Liver (tissue), 9 donors: ENCODE results near the gene PDE4D. TPM values are rescaled to one million over a fixed set of nuclear protein-coding genes. Genes with fewer than 3 reads are reported as not detected.

Source experiments
- DNase-seq: peaks from one replicate; pipeline ENCODE4 v3.0.0-alpha.2; 2017; ENCODE audit warnings: low spot score
- H3K27ac ChIP-seq, 2 donors: one replicate each; pipeline ENCODE4 v1.7.0; 2013; ENCODE audit warnings: inconsistent platforms in 2 of 2, low read length in 2 of 2, control low read depth in 1 of 2, low read depth in 1 of 2, mild to moderate bottlenecking in 1 of 2
- H3K27me3 ChIP-seq, 4 donors: one replicate each; pipeline versions ENCODE4 v1.6.1 to v1.7.0; 2013; ENCODE audit warnings: low read length in 3 of 4, inconsistent platforms in 1 of 4, mild to moderate bottlenecking in 1 of 4, moderate library complexity in 1 of 4; ENCODE audit not compliant: control insufficient read depth in 4 of 4, insufficient read depth in 4 of 4
- H3K36me3 ChIP-seq, 4 donors: one replicate each; pipeline versions ENCODE4 v1.6.1 to v1.7.0; 2013; ENCODE audit warnings: low read length in 3 of 4, mild to moderate bottlenecking in 3 of 4, low read depth in 1 of 4, moderate library complexity in 1 of 4; ENCODE audit not compliant: control insufficient read depth in 4 of 4, insufficient read depth in 3 of 4
- H3K4me1 ChIP-seq, 4 donors: one replicate each; pipeline versions ENCODE4 v1.6.1 to v1.7.0; 2013; ENCODE audit warnings: low read length in 3 of 4, mild to moderate bottlenecking in 3 of 4, moderate library complexity in 1 of 4; ENCODE audit not compliant: control insufficient read depth in 4 of 4, insufficient read depth in 4 of 4
- H3K4me3 ChIP-seq, 3 donors: one replicate each; pipeline versions ENCODE4 v1.6.1 to v1.7.0; 2013; ENCODE audit warnings: low read length in 3 of 3, control low read depth in 1 of 3, low read depth in 1 of 3, mild to moderate bottlenecking in 1 of 3
- H3K9ac ChIP-seq, 2 donors: one replicate each; pipeline ENCODE4 v1.7.0; 2013; ENCODE audit warnings: low read length in 2 of 2, mild to moderate bottlenecking in 2 of 2, moderate library complexity in 2 of 2, control low read depth in 1 of 2, low read depth in 1 of 2
- H3K9me3 ChIP-seq, 4 donors: one replicate each; pipeline versions ENCODE4 v1.6.1 to v1.7.0; 2013; ENCODE audit warnings: low read length in 3 of 4; ENCODE audit not compliant: control insufficient read depth in 4 of 4
- EGR1 ChIP-seq, 2 donors: IDR thresholded peaks; 2 replicates each; pipeline ENCODE4 v1.6.1; 2016 to 2018; ENCODE audit warnings: antibody characterized with exemption in 2 of 2, low read depth in 2 of 2
- FOXA1 ChIP-seq: IDR thresholded peaks from 2 replicates; pipeline ENCODE4 v1.6.1; 2016; ENCODE audit warnings: antibody characterized with exemption
- FOXA2 ChIP-seq: IDR thresholded peaks from 2 replicates; pipeline ENCODE4 v1.6.1; 2016; ENCODE audit warnings: antibody characterized with exemption
- GABPA ChIP-seq, 2 donors: IDR thresholded peaks in 1 of 2; conservative IDR thresholded peaks in 1 of 2; 2 replicates each; pipeline ENCODE4 v1.6.1; 2016; ENCODE audit warnings: antibody characterized with exemption in 2 of 2, mild to moderate bottlenecking in 1 of 2, moderate library complexity in 1 of 2
- HNF4A ChIP-seq, 2 donors: conservative IDR thresholded peaks; 2 replicates each; pipeline ENCODE4 v1.6.1; 2016; ENCODE audit warnings: antibody characterized with exemption in 2 of 2, mild to moderate bottlenecking in 2 of 2
- HNF4G ChIP-seq: IDR thresholded peaks from 2 replicates; pipeline ENCODE4 v1.6.1; 2016; ENCODE audit warnings: antibody characterized with exemption
- JUND ChIP-seq, 2 donors: IDR thresholded peaks; 2 replicates each; pipeline ENCODE4 v1.6.1; 2016; ENCODE audit warnings: antibody characterized with exemption in 2 of 2
- NR2F2 ChIP-seq: IDR thresholded peaks from 2 replicates; pipeline ENCODE4 v1.6.1; 2016; ENCODE audit warnings: antibody characterized with exemption
- RAD21 ChIP-seq, 2 donors: IDR thresholded peaks; 2 replicates each; pipeline ENCODE4 v1.6.1; 2016; ENCODE audit warnings: antibody characterized with exemption in 2 of 2, mild to moderate bottlenecking in 2 of 2
- RXRA ChIP-seq, 2 donors: IDR thresholded peaks; 2 replicates each; pipeline ENCODE4 v1.6.1; 2017 to 2018; ENCODE audit warnings: antibody characterized with exemption in 2 of 2, mild to moderate bottlenecking in 1 of 2
- SP1 ChIP-seq: IDR thresholded peaks from 2 replicates; pipeline ENCODE4 v1.6.1; 2018; ENCODE audit warnings: antibody characterized with exemption, mild to moderate bottlenecking
- TAF1 ChIP-seq: conservative IDR thresholded peaks from 2 replicates; pipeline ENCODE4 v1.6.1; 2016; ENCODE audit warnings: antibody characterized with exemption, mild to moderate bottlenecking
- YY1 ChIP-seq: IDR thresholded peaks from 2 replicates; pipeline ENCODE4 v1.6.1; 2016; ENCODE audit warnings: antibody characterized with exemption, mild to moderate bottlenecking
- WGBS: extraction: QIAGEN DNeasy Blood & Tissue Kit; methylation state at CpG from one replicate; pipeline ENCODE4 v1.1.7; 2013; 5-methylcytosine and 5-hydroxymethylcytosine counted together
- polyA plus RNA-seq, 2 donors: library from polyadenylated mRNA; stranded (reverse) in 1 of 2; unstranded in 1 of 2; fragments of 200-250 nt in 1 of 2; fragments of >200 nt in 1 of 2; fragmentation: Nextera tagmentation in 1 of 2; extraction: Ambion mirVana in 1 of 2; gene quantifications; one replicate each; pipeline versions ENCODE4 v1.2.1 to v1.2.3, GENCODE V29; 2013 to 2015
- total RNA-seq, 2 donors: library from RNA; depleted of rRNA; stranded (reverse); fragments of >200 nt; gene quantifications; one replicate each; pipeline ENCODE4 v1.2.3, GENCODE V29; 2014
- TF ChIP-seq, protein P1 (sequence below): IDR thresholded peaks from 2 replicates; pipeline ENCODE4 v1.6.1; 2016; ENCODE audit warnings: antibody characterized with exemption
- TF ChIP-seq, protein P2 (sequence below): IDR thresholded peaks from 2 replicates; pipeline ENCODE4 v1.6.1; 2016; ENCODE audit warnings: antibody characterized with exemption
- TF ChIP-seq, protein P3 (sequence below): IDR thresholded peaks from 2 replicates; pipeline ENCODE4 v1.6.1; 2016; ENCODE audit warnings: antibody characterized with exemption, mild to moderate bottlenecking
- TF ChIP-seq, protein P4 (sequence below): fragments of 150-350 bp; IDR thresholded peaks from 2 replicates; pipeline ENCODE4 v1.5.1; 2017; ENCODE audit warnings: improper control_type of control experiment, low read depth, low read length; ENCODE audit not compliant: missing input control
- TF ChIP-seq, protein P5 (sequence below): IDR thresholded peaks from 2 replicates; pipeline ENCODE4 v1.6.1; 2016; ENCODE audit warnings: antibody characterized with exemption
- donor health status: healthy.
- donor health status: healthy.
- donor health status: healthy.
- donor health status: healthy.
- donor health status: healthy.

PDE4D gene
- total and polyA plus RNA-seq, 4 donors = 0.67 to 11.9 (median 6.5) TPM

DNA sequence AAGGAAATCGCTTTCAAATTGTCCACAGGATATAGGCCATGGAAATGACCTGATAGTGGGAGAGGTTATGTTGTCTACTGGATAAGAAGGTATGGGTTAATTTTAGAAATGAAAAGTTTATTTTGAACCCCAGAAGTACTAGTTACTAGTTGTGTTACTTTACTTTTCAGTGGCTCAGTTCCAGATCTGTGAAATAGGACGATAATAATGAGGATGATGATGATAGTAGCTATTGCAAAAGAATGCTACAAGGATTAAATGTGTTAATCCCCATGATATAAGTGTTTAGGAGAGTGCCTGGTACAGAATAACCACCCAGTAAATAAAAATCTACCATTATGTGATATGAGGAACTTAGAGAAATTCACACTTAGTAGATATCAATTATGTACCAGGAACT is 120.8 kb downstream of the PDE4D start:
- TF ChIP-seq EGR1 (IDR thresholded peaks at IDR 0.05; ENCODE audit: low read depth in 2 of 2) (no peak), HNF4G (no peak), YY1 (no peak), SP1 (no peak), RXRA (IDR thresholded peaks at IDR 0.05) (no peak), TAF1 (no peak), GABPA (IDR thresholded peaks at IDR 0.05 in 1 of 2, conservative IDR thresholded peaks at IDR 0.05 in 1 of 2) (no peak), NR2F2 (no peak), HNF4A (conservative IDR thresholded peaks at IDR 0.05) (no peak), JUND (IDR thresholded peaks at IDR 0.05) (no peak), FOXA1 (no peak), RAD21 (IDR thresholded peaks at IDR 0.05) (no peak), FOXA2 (no peak)
- TF ChIP-seq, protein P1, sequence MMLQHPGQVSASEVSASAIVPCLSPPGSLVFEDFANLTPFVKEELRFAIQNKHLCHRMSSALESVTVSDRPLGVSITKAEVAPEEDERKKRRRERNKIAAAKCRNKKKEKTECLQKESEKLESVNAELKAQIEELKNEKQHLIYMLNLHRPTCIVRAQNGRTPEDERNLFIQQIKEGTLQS = no peak
- TF ChIP-seq, protein P2, sequence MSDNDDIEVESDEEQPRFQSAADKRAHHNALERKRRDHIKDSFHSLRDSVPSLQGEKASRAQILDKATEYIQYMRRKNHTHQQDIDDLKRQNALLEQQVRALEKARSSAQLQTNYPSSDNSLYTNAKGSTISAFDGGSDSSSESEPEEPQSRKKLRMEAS = no peak
- TF ChIP-seq, protein P3, sequence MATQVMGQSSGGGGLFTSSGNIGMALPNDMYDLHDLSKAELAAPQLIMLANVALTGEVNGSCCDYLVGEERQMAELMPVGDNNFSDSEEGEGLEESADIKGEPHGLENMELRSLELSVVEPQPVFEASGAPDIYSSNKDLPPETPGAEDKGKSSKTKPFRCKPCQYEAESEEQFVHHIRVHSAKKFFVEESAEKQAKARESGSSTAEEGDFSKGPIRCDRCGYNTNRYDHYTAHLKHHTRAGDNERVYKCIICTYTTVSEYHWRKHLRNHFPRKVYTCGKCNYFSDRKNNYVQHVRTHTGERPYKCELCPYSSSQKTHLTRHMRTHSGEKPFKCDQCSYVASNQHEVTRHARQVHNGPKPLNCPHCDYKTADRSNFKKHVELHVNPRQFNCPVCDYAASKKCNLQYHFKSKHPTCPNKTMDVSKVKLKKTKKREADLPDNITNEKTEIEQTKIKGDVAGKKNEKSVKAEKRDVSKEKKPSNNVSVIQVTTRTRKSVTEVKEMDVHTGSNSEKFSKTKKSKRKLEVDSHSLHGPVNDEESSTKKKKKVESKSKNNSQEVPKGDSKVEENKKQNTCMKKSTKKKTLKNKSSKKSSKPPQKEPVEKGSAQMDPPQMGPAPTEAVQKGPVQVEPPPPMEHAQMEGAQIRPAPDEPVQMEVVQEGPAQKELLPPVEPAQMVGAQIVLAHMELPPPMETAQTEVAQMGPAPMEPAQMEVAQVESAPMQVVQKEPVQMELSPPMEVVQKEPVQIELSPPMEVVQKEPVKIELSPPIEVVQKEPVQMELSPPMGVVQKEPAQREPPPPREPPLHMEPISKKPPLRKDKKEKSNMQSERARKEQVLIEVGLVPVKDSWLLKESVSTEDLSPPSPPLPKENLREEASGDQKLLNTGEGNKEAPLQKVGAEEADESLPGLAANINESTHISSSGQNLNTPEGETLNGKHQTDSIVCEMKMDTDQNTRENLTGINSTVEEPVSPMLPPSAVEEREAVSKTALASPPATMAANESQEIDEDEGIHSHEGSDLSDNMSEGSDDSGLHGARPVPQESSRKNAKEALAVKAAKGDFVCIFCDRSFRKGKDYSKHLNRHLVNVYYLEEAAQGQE = no peak
- TF ChIP-seq, protein P4, sequence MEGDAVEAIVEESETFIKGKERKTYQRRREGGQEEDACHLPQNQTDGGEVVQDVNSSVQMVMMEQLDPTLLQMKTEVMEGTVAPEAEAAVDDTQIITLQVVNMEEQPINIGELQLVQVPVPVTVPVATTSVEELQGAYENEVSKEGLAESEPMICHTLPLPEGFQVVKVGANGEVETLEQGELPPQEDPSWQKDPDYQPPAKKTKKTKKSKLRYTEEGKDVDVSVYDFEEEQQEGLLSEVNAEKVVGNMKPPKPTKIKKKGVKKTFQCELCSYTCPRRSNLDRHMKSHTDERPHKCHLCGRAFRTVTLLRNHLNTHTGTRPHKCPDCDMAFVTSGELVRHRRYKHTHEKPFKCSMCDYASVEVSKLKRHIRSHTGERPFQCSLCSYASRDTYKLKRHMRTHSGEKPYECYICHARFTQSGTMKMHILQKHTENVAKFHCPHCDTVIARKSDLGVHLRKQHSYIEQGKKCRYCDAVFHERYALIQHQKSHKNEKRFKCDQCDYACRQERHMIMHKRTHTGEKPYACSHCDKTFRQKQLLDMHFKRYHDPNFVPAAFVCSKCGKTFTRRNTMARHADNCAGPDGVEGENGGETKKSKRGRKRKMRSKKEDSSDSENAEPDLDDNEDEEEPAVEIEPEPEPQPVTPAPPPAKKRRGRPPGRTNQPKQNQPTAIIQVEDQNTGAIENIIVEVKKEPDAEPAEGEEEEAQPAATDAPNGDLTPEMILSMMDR = no peak
- TF ChIP-seq, protein P5, sequence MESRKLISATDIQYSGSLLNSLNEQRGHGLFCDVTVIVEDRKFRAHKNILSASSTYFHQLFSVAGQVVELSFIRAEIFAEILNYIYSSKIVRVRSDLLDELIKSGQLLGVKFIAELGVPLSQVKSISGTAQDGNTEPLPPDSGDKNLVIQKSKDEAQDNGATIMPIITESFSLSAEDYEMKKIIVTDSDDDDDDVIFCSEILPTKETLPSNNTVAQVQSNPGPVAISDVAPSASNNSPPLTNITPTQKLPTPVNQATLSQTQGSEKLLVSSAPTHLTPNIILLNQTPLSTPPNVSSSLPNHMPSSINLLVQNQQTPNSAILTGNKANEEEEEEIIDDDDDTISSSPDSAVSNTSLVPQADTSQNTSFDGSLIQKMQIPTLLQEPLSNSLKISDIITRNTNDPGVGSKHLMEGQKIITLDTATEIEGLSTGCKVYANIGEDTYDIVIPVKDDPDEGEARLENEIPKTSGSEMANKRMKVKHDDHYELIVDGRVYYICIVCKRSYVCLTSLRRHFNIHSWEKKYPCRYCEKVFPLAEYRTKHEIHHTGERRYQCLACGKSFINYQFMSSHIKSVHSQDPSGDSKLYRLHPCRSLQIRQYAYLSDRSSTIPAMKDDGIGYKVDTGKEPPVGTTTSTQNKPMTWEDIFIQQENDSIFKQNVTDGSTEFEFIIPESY = no peak
- Histone ChIP-seq H3K9ac (no peak overlapping the region), H3K27me3 (no peaks in the 10 kb centered on the region), H3K4me1 (peaks cover 0 to 13% (median 6%) of the 10 kb centered on the region in 4 donors), H3K36me3 (no peaks in the 10 kb centered on the region), H3K9me3 (no peaks in the 10 kb centered on the region), H3K27ac (no peak overlapping the region), H3K4me3 (no peak overlapping the region)
- DNase-seq = no peak
- 70% methylated on average over 2 of the region's 2 CpGs for WGBS
